Measurements from ENCODE around the gene SS18L1.

- no peak for TF ChIP-seq CTCF (IDR thresholded peaks at IDR 0.05; ENCODE audit: insufficient read depth, low read length)
- TF ChIP-seq POLR2AphosphoS5 (IDR thresholded peaks at IDR 0.05; ENCODE audit: low read depth) = no peak
- no peak for TF ChIP-seq SPI1 (IDR thresholded peaks at IDR 0.05; ENCODE audit: borderline replicate concordance, low read depth)
- no peak for TF ChIP-seq REST (IDR thresholded peaks at IDR 0.05; ENCODE audit: insufficient replicate concordance, low read depth)
Observed at GRCh38 chr20:62131560-62132320, 11.8 kb upstream of the SS18L1 start.
